GM18508 (cell line): ENCODE results near the gene HPS1.

Experiments used
- ATAC-seq: cut with Tn5 transposase; IDR thresholded peaks from one replicate; pipeline ENCODE4 v1.9.1; 2021; ENCODE audit warnings: moderate number of reproducible peaks; ENCODE audit not compliant: insufficient read depth, unreplicated experiment

The HPS1 gene

GRCh38 chr10:98465866-98466265, 19.1 kb upstream of the HPS1 start:
- ATAC-seq, result no peak

GRCh38 chr10:98463976-98464754, 17.4 kb upstream of the HPS1 start:
- no peak for ATAC-seq

- no peak for ATAC-seq
Measured at GRCh38 chr10:98463016-98463415, 16.3 kb upstream of the HPS1 start.

GRCh38 chr10:98461500-98461842, 14.7 kb upstream of the HPS1 start:
- ATAC-seq, result no peak

GRCh38 chr10:98460837-98461499, 14.2 kb upstream of the HPS1 start:
- ATAC-seq, result no peak

- ATAC-seq, result no peak
Measured at GRCh38 chr10:98458809-98459784, 12.4 kb upstream of the HPS1 start.

- no peak for ATAC-seq
Measured at GRCh38 chr10:98457721-98458120, 11.0 kb upstream of the HPS1 start.

- no peak for ATAC-seq
Measured at GRCh38 chr10:98456686-98457482, 10.1 kb upstream of the HPS1 start.

GRCh38 chr10:98456043-98456570, 9.4 kb upstream of the HPS1 start:
- no peak for ATAC-seq

GRCh38 chr10:98453729-98454128, 7.0 kb upstream of the HPS1 start:
- ATAC-seq, result no peak

- no peak for ATAC-seq
Measured at GRCh38 chr10:98450618-98451017, 3.9 kb upstream of the HPS1 start.

GRCh38 chr10:98449287-98449686, 2.6 kb upstream of the HPS1 start:
- no peak for ATAC-seq

GRCh38 chr10:98446151-98446660, 529 bp downstream of the HPS1 start:
- ATAC-seq, result no peak

GRCh38 chr10:98445200-98445812, 1.4 kb downstream of the HPS1 start:
- ATAC-seq, result no peak

GRCh38 chr10:98444314-98445006, 2.3 kb downstream of the HPS1 start:
- no peak for ATAC-seq

GRCh38 chr10:98438715-98439114, 8.0 kb downstream of the HPS1 start:
- no peak for ATAC-seq

- ATAC-seq, result no peak
Measured at GRCh38 chr10:98436704-98437103, 10.0 kb downstream of the HPS1 start.

GRCh38 chr10:98435178-98435577, 11.6 kb downstream of the HPS1 start:
- no peak for ATAC-seq
